ENCODE data around the gene RAMP1. TPM values are rescaled to one million over a fixed set of nuclear protein-coding genes. Genes with fewer than 3 reads are reported as not detected.

RAMP1 gene
- total RNA-seq, 2 donors from 2014 or later = 239 to 275 TPM

- Histone ChIP-seq H3K36me3 (peaks cover 8% of the 10 kb centered on the region), H3K27ac (peak overlapping the region in 1 of 2 donors; percentile 20), H3K4me1 (peaks cover 0 to 49% of the 10 kb centered on the region in 2 donors)
These were observed 14.0 kb downstream of the RAMP1 start for GRCh38 chr2:237873421-237873831.

GRCh38 chr2:237873897-237874551 is 14.6 kb downstream of the RAMP1 start:
- H3K9me3 ChIP-seq = no peaks in the 10 kb centered on the region
- TF ChIP-seq CTCF (IDR thresholded peaks at IDR 0.05) = no peak
- H3K27me3 ChIP-seq = no peaks in the 10 kb centered on the region
- H3K4me3 ChIP-seq = no peak overlapping the region
- no peak overlapping the region for H3K27ac ChIP-seq
- H3K36me3 ChIP-seq = peaks cover 8% of the 10 kb centered on the region
- DNase-seq (ENCODE audit: low spot score) = no peak
- H3K4me1 ChIP-seq = peaks cover 0 to 55% of the 10 kb centered on the region in 2 donors

More at GRCh38 chr2:237873421-237873831, 14.0 kb downstream of the RAMP1 start:
- Histone ChIP-seq H3K4me3 (no peak overlapping the region), H3K9me3 (no peaks in the 10 kb centered on the region), H3K27me3 (no peaks in the 10 kb centered on the region)
- no peak for TF ChIP-seq CTCF (IDR thresholded peaks at IDR 0.05)
- DNase-seq (ENCODE audit: low spot score) = no peak

GRCh38 chr2:237874585-237875161 is 15.2 kb downstream of the RAMP1 start:
- DNase-seq (ENCODE audit: low spot score) = no peak

GRCh38 chr2:237875256-237876060 is 16.0 kb downstream of the RAMP1 start:
- H3K4me1 ChIP-seq = peaks cover 0 to 57% of the 10 kb centered on the region in 2 donors
- TF ChIP-seq CTCF (IDR thresholded peaks at IDR 0.05) = no peak
- no peak overlapping the region for H3K4me3 ChIP-seq
- H3K27ac ChIP-seq = peak overlapping the region in 1 of 2 donors; percentile 46
- no peak for DNase-seq (ENCODE audit: low spot score)
- H3K27me3 ChIP-seq = no peaks in the 10 kb centered on the region
- H3K9me3 ChIP-seq = no peaks in the 10 kb centered on the region
- H3K36me3 ChIP-seq = peaks cover 8% of the 10 kb centered on the region

More at GRCh38 chr2:237874585-237875161, 15.2 kb downstream of the RAMP1 start:
- Histone ChIP-seq H3K27ac (peak overlapping the region in 1 of 2 donors; percentile 35), H3K4me1 (peaks cover 0 to 57% of the 10 kb centered on the region in 2 donors), H3K36me3 (peaks cover 8% of the 10 kb centered on the region), H3K4me3 (no peak overlapping the region), H3K9me3 (no peaks in the 10 kb centered on the region), H3K27me3 (no peaks in the 10 kb centered on the region)
- TF ChIP-seq CTCF (IDR thresholded peaks at IDR 0.05) = no peak

GRCh38 chr2:237876061-237876526 is 16.7 kb downstream of the RAMP1 start:
- Histone ChIP-seq H3K4me3 (no peak overlapping the region), H3K27ac (peak overlapping the region; percentile 5 to 46), H3K36me3 (peaks cover 9% of the 10 kb centered on the region), H3K27me3 (no peaks in the 10 kb centered on the region), H3K4me1 (peaks cover 0 to 52% of the 10 kb centered on the region in 2 donors), H3K9me3 (no peaks in the 10 kb centered on the region)
- no peak for TF ChIP-seq CTCF (IDR thresholded peaks at IDR 0.05)
- DNase-seq (ENCODE audit: low spot score) = no peak

All from right atrium auricular region (tissue), 2 donors.